GM12892 (cell line): ENCODE data around the gene GFOD2.

ENCODE experiments used
- POLR2A ChIP-seq: IDR thresholded peaks from 2 replicates; pipeline ENCODE4 v1.6.1; 2011; ENCODE audit warnings: low read depth, low read length, control low read depth
- POLR2AphosphoS5 ChIP-seq: IDR thresholded peaks from 2 replicates; pipeline ENCODE4 v1.6.1; 2011; ENCODE audit warnings: low read depth, low read length, control low read depth

- TF ChIP-seq POLR2AphosphoS5 (no peak), POLR2A (no peak)
Measured at GRCh38 chr16:67694611-67695010, 24.5 kb downstream of the GFOD2 start.
